Esophagus (tissue), 2 donors: ENCODE results near the gene PTX4. TPM values are rescaled to one million over a fixed set of nuclear protein-coding genes. Genes with fewer than 3 reads are reported as not detected.

Source experiments
- H3K27ac ChIP-seq, 2 donors: one replicate each; pipeline ENCODE4 v1.5.1; 2013; ENCODE audit warnings: low read depth in 2 of 2, mild to moderate bottlenecking in 2 of 2, inconsistent platforms in 1 of 2, low read length in 1 of 2, moderate library complexity in 1 of 2
- H3K27me3 ChIP-seq, 2 donors: one replicate each; pipeline ENCODE4 v1.6.1; 2013; ENCODE audit warnings: low read length in 2 of 2, control low read depth in 1 of 2, mild to moderate bottlenecking in 1 of 2; ENCODE audit not compliant: insufficient read depth in 2 of 2, control insufficient read depth in 1 of 2
- H3K36me3 ChIP-seq, 2 donors: one replicate each; pipeline ENCODE4 v1.6.1; 2013; ENCODE audit warnings: low read length in 1 of 2; ENCODE audit not compliant: control insufficient read depth in 2 of 2, insufficient read depth in 2 of 2
- H3K4me1 ChIP-seq, 2 donors: one replicate each; pipeline ENCODE4 v1.6.1; 2013; ENCODE audit warnings: low read length in 1 of 2; ENCODE audit not compliant: control insufficient read depth in 2 of 2, insufficient read depth in 2 of 2
- H3K4me3 ChIP-seq, 2 donors: one replicate each; pipeline ENCODE4 v1.5.1; 2013; ENCODE audit warnings: low read length in 2 of 2, mild to moderate bottlenecking in 2 of 2, low read depth in 1 of 2, moderate library complexity in 1 of 2
- H3K9me3 ChIP-seq, 2 donors: one replicate each; pipeline ENCODE4 v1.6.1; 2013; ENCODE audit warnings: mild to moderate bottlenecking in 2 of 2, low read depth in 1 of 2, low read length in 1 of 2, moderate library complexity in 1 of 2; ENCODE audit not compliant: control insufficient read depth in 2 of 2, insufficient read depth in 1 of 2
- WGBS, 2 donors: extraction: QIAGEN DNeasy Blood & Tissue Kit; methylation state at CpG; one replicate each; pipeline ENCODE4 v1.1.7; 2013; 5-methylcytosine and 5-hydroxymethylcytosine counted together
- polyA plus RNA-seq, 2 donors: library from polyadenylated mRNA; stranded (reverse); fragments of 200-250 nt; gene quantifications; one replicate each; pipeline ENCODE4 v1.2.3, GENCODE V29; 2013
- donor health status: healthy with polysubstance abuse.
- donor health status: Bipolar disorder and iron deficiency.

Gene PTX4
- polyA plus RNA-seq, 2 donors: not detected

GRCh38 chr16:1501630-1502029 is 12.9 kb upstream of the PTX4 start:
- Histone ChIP-seq H3K27ac (no peak overlapping the region), H3K36me3 (peaks cover 0 to 57% of the 10 kb centered on the region in 2 donors), H3K4me1 (no peaks in the 10 kb centered on the region), H3K27me3 (no peaks in the 10 kb centered on the region), H3K4me3 (no peak overlapping the region), H3K9me3 (no peaks in the 10 kb centered on the region)
- 96% methylated on average over 23 of the region's 23 CpGs for WGBS, 2 donors

- H3K9me3 ChIP-seq: no peaks in the 10 kb centered on the region
- no peak overlapping the region for H3K27ac ChIP-seq
- H3K4me1 ChIP-seq: no peaks in the 10 kb centered on the region
- no peaks in the 10 kb centered on the region for H3K27me3 ChIP-seq
- no peak overlapping the region for H3K4me3 ChIP-seq
- H3K36me3 ChIP-seq: peaks cover 0 to 58% of the 10 kb centered on the region in 2 donors
- WGBS, 2 donors: 95 to 98% methylated on average over 44 of the region's 44 CpGs
These were observed 11.9 kb upstream of the PTX4 start for GRCh38 chr16:1500465-1501150.

GRCh38 chr16:1499756-1500464 is 11.2 kb upstream of the PTX4 start:
- no peak overlapping the region for H3K4me3 ChIP-seq
- no peak overlapping the region for H3K27ac ChIP-seq
- H3K4me1 ChIP-seq: peaks cover 0 to under 1% of the 10 kb centered on the region in 2 donors
- 93 to 96% methylated on average over 36 of the region's 36 CpGs for WGBS, 2 donors
- no peaks in the 10 kb centered on the region for H3K27me3 ChIP-seq
- peaks cover 0 to 62% of the 10 kb centered on the region in 2 donors for H3K36me3 ChIP-seq
- no peaks in the 10 kb centered on the region for H3K9me3 ChIP-seq

- Histone ChIP-seq H3K4me3 (no peak overlapping the region), H3K36me3 (peaks cover 0 to 66% of the 10 kb centered on the region in 2 donors)
These were observed 10.3 kb upstream of the PTX4 start for GRCh38 chr16:1498899-1499676.

GRCh38 chr16:1497014-1497598 is 8.4 kb upstream of the PTX4 start:
- Histone ChIP-seq H3K4me3 (no peak overlapping the region), H3K9me3 (no peaks in the 10 kb centered on the region), H3K27me3 (no peaks in the 10 kb centered on the region), H3K36me3 (peaks cover 0 to 52% of the 10 kb centered on the region in 2 donors), H3K4me1 (peaks cover 0 to 12% of the 10 kb centered on the region in 2 donors), H3K27ac (no peak overlapping the region)
- 92% methylated on average over 21 of the region's 21 CpGs for WGBS, 2 donors

More at GRCh38 chr16:1498899-1499676, 10.3 kb upstream of the PTX4 start:
- Histone ChIP-seq H3K27ac (no peak overlapping the region), H3K27me3 (no peaks in the 10 kb centered on the region), H3K4me1 (peaks cover 0 to 7% of the 10 kb centered on the region in 2 donors), H3K9me3 (no peaks in the 10 kb centered on the region)
- 92 to 93% methylated on average over 35 of the region's 35 CpGs for WGBS, 2 donors

- Histone ChIP-seq H3K27me3 (no peaks in the 10 kb centered on the region), H3K4me1 (peaks cover 0 to 12% of the 10 kb centered on the region in 2 donors), H3K27ac (no peak overlapping the region), H3K9me3 (no peaks in the 10 kb centered on the region), H3K36me3 (peaks cover 0 to 46% of the 10 kb centered on the region in 2 donors), H3K4me3 (no peak overlapping the region)
- 92% methylated on average over 25 of the region's 25 CpGs for WGBS, 2 donors
These were observed 7.7 kb upstream of the PTX4 start for GRCh38 chr16:1496464-1496863.

- H3K9me3 ChIP-seq: no peaks in the 10 kb centered on the region
- 91% methylated on average over 25 of the region's 25 CpGs for WGBS, 2 donors
- peaks cover 0 to 46% of the 10 kb centered on the region in 2 donors for H3K36me3 ChIP-seq
- H3K4me3 ChIP-seq: no peak overlapping the region
- peaks cover 0 to 12% of the 10 kb centered on the region in 2 donors for H3K4me1 ChIP-seq
- no peak overlapping the region for H3K27ac ChIP-seq
- H3K27me3 ChIP-seq: no peaks in the 10 kb centered on the region
These were observed 7.1 kb upstream of the PTX4 start for GRCh38 chr16:1495889-1496262.

GRCh38 chr16:1495211-1495888 is 6.6 kb upstream of the PTX4 start:
- whole genome bisulfite sequencing, 2 donors: 90 to 95% methylated on average over 38 to 39 of the region's 39 CpGs
- Histone ChIP-seq H3K27me3 (no peaks in the 10 kb centered on the region), H3K4me3 (no peak overlapping the region), H3K27ac (no peak overlapping the region), H3K36me3 (peaks cover 0 to 44% of the 10 kb centered on the region in 2 donors), H3K9me3 (no peaks in the 10 kb centered on the region), H3K4me1 (peaks cover 0 to 12% of the 10 kb centered on the region in 2 donors)

GRCh38 chr16:1494711-1495110 is 6.0 kb upstream of the PTX4 start:
- Histone ChIP-seq H3K4me3 (no peak overlapping the region), H3K27ac (no peak overlapping the region), H3K4me1 (peaks cover 0 to 12% of the 10 kb centered on the region in 2 donors), H3K27me3 (no peaks in the 10 kb centered on the region), H3K36me3 (peaks cover 0 to 37% of the 10 kb centered on the region in 2 donors), H3K9me3 (no peaks in the 10 kb centered on the region)
- 73 to 81% methylated on average over 13 of the region's 13 CpGs for WGBS, 2 donors
